ENCODE data around the gene TMEM175. TPM values are rescaled to one million over a fixed set of nuclear protein-coding genes. Genes with fewer than 3 reads are reported as not detected.

TMEM175 gene
- total and polyA plus RNA-seq, 2 of the 13 experiments (the other 11 are each of a cell fraction or from before 2014, with no cell fraction given): 5.1 to 9.9 TPM

DNA sequence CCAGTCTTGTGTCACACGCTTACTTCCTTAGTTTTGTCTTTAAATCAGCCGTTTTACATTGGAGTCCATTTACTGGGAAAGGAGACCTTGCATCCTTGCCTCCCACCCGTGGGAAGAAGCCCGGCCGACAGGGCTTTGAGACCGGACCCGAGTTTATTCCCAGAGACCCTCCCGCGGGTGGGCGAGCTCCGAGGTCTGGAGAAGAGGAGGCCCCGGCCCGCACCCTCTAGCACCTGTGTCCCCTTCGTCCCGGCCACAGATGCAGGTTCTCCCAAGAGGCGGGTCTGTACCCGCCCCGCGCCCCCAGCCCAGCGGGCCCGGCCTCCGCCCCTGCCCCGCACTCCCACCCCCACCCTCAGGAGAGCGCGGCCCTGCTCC lies 64.7 kb downstream of the TMEM175 start:
- ATAC-seq: no peak
- Histone ChIP-seq H2AFZ (ENCODE audit: low read length) (no peak overlapping the region), H3K4me1 (ENCODE audit: insufficient read depth, low read length) (peaks cover 49% of the 10 kb centered on the region), H4K20me1 (ENCODE audit: insufficient read depth, low read length) (no peaks in the 10 kb centered on the region), H3K36me3 (replicated peaks in 1 of 2; ENCODE audit: control insufficient read depth in 1 of 2, insufficient read depth in 2 of 2, low read length in 2 of 2) (no peaks in the 10 kb centered on the region), H3K4me2 (ENCODE audit: low read depth, low read length) (peak overlapping the region; percentile 85), H3K4me3 (replicated peaks in 1 of 3; ENCODE audit: insufficient read depth in 1 of 3, low read depth in 2 of 3, low read length in 3 of 3) (peak overlapping the region; percentile 52 to 71 (median 59)), H3K79me2 (ENCODE audit: insufficient read depth, low read length) (peaks cover 5% of the 10 kb centered on the region), H3K27ac (ENCODE audit: extremely low read length, insufficient read depth, low read length) (no peak overlapping the region), H3K9ac (ENCODE audit: insufficient read depth, low read depth, low read length) (peak overlapping the region; percentile 38; the same call in 1 of the 2 replicates), H3K9me3 (ENCODE audit: low read length) (no peaks in the 10 kb centered on the region), H3K27me3 (ENCODE audit: control insufficient read depth in 1 of 2, insufficient read depth in 2 of 2, low read length in 2 of 2) (peaks cover 7 to 22% of the 10 kb centered on the region in 2 experiments; a peak in 3 of 5 replicates)
- 2% methylated on average over 11 of the region's 25 CpGs for WGBS (ENCODE audit: low lambda C conversion rate)
- FAIRE-seq: no peak
- no TSS peak for BruUV-seq (replicated peaks)
- POLR2A ChIA-PET: no interaction called here
- TF ChIP-seq DZIP1 (CRISPR knock-in tag; IDR thresholded peaks at IDR 0.05) (0 out of 2 replicates have a peak, but pooled peaks have one; percentile 9), ZSCAN29 (CRISPR knock-in tag; conservative IDR thresholded peaks at IDR 0.05) (no peak), SP4 (CRISPR knock-in tag; IDR thresholded peaks at IDR 0.05) (peak; percentile 16; the same call in 1 of the 2 replicates)
- no peak for DNase-seq (ENCODE audit: low spot score)
- intact Hi-C loops (cut with micrococcal nuclease; ENCODE audit: unreplicated experiment): no loop called here
- CTCF ChIA-PET (ENCODE audit: low intra/inter-chr PET ratio, low total read pairs): no interaction called here
- in situ Hi-C loops (cut with HindIII; ENCODE audit: extremely low pct_ligation_motif_present, low pct_unique_long_range_greater_than_20kb): no loop called here

- BruUV-seq (replicated peaks): no TSS peak
- Histone ChIP-seq H3K36me3 (replicated peaks in 1 of 2; ENCODE audit: control insufficient read depth in 1 of 2, insufficient read depth in 2 of 2, low read length in 2 of 2) (no peaks in the 10 kb centered on the region), H3K79me2 (ENCODE audit: insufficient read depth, low read length) (no peaks in the 10 kb centered on the region), H3K9ac (ENCODE audit: insufficient read depth, low read depth, low read length) (peak overlapping the region; percentile 46; the same call in 1 of the 2 replicates), H2AFZ (ENCODE audit: low read length) (no peak overlapping the region), H4K20me1 (ENCODE audit: insufficient read depth, low read length) (no peaks in the 10 kb centered on the region), H3K9me3 (ENCODE audit: low read length) (no peaks in the 10 kb centered on the region), H3K27ac (ENCODE audit: extremely low read length, insufficient read depth, low read length) (no peak overlapping the region), H3K4me3 (replicated peaks in 1 of 3; ENCODE audit: insufficient read depth in 1 of 3, low read depth in 2 of 3, low read length in 3 of 3) (peak overlapping the region; percentile 52 to 71 (median 59); a peak in 5 of 6 replicates), H3K27me3 (ENCODE audit: control insufficient read depth in 1 of 2, insufficient read depth in 2 of 2, low read length in 2 of 2) (peaks cover 7 to 22% of the 10 kb centered on the region in 2 experiments; a peak in 3 of 5 replicates), H3K4me1 (ENCODE audit: insufficient read depth, low read length) (peaks cover 45% of the 10 kb centered on the region), H3K4me2 (ENCODE audit: low read depth, low read length) (peak overlapping the region; percentile 74)
- ATAC-seq (no peak), DNase-seq (ENCODE audit: low spot score) (no peak), FAIRE-seq (no peak)
- CTCF ChIA-PET (ENCODE audit: low intra/inter-chr PET ratio, low total read pairs): no interaction called here
- POLR2A ChIA-PET: no interaction called here
- intact Hi-C loops (cut with micrococcal nuclease; ENCODE audit: unreplicated experiment): no loop called here
- in situ Hi-C loops (cut with HindIII; ENCODE audit: extremely low pct_ligation_motif_present, low pct_unique_long_range_greater_than_20kb): no loop called here
- no CpG with 5 or more reads among the region's 68 CpGs for WGBS (ENCODE audit: low lambda C conversion rate)
- TF ChIP-seq, protein P1, sequence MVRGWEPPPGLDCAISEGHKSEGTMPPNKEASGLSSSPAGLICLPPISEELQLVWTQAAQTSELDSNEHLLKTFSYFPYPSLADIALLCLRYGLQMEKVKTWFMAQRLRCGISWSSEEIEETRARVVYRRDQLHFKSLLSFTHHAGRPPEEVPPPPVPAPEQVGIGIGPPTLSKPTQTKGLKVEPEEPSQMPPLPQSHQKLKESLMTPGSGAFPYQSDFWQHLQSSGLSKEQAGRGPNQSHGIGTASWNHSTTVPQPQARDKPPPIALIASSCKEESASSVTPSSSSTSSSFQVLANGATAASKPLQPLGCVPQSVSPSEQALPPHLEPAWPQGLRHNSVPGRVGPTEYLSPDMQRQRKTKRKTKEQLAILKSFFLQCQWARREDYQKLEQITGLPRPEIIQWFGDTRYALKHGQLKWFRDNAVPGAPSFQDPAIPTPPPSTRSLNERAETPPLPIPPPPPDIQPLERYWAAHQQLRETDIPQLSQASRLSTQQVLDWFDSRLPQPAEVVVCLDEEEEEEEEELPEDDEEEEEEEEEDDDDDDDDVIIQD (CRISPR knock-in tag; IDR thresholded peaks at IDR 0.05; ENCODE audit: low read depth): no peak
- TF ChIP-seq RAD21 (CRISPR knock-in tag; IDR thresholded peaks at IDR 0.05) (0 out of 2 replicates have a peak, but pooled peaks have one; percentile 18), MNT (IDR thresholded peaks at IDR 0.05) (no peak), GATAD1 (CRISPR knock-in tag; IDR thresholded peaks at IDR 0.05) (no peak), NFKB2 (CRISPR knock-in tag; IDR thresholded peaks at IDR 0.05; ENCODE audit: borderline replicate concordance) (no peak), AGO2 (optimal IDR thresholded peaks at IDR 0.05; ENCODE audit: low read depth, low read length) (peak; percentile 44), MYPOP (CRISPR knock-in tag; IDR thresholded peaks at IDR 0.05) (no peak)
These were observed 65.3 kb downstream of the TMEM175 start for GRCh38 chr4:997375-998071.

Data from HepG2 (cell line).